ENCODE data around the gene VPS37C.
"Not testable (repeated sequence)": the region's sequence is repeated elsewhere in the genome, so short reads cannot be mapped to it uniquely, and the experiment has no call there.

Gene VPS37C

DNA sequence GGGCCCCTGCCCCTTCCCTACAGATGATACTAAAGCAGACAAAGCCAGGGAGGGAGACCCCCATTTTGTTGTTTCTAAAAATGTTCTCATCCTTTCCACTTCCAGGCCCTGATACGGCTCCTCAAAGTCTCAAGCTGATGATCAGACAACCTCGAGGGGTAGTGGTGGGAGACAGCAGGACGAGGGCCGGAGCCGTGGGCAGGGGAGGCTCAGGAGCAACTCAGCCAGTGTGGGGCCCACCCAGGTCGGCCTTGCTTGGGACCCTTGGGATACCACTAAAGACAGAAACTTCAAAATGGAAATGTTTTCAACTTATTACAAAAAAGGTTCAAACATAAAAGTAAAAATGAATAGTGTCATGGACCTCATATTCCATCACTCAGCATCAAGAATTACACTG lies 15.2 kb upstream of the VPS37C start:
- no peak overlapping the region for H3K4me3 ChIP-seq (ENCODE audit: low read depth, low read length)

DNA sequence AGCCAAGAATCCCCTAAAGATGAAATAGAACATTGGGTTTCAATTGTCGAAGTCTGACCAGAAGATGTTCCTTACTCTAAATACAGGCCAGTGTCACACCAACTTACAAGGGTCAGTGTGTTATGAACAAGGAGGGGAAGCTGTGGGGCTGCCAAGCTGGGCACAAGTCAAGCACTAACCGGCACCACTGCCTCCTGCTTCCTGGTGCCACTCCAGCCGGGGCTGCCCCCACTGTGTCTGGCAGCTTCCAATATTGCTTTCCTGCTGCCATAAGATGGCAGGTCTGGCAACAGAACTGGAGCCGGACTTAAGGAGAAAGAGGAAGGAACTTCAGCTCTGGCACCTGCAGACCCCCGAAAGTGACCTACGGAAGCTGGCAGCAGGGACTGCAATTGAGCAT lies 13.7 kb upstream of the VPS37C start:
- H3K4me3 ChIP-seq (ENCODE audit: low read depth, low read length) = no peak overlapping the region

- H3K4me3 ChIP-seq (ENCODE audit: low read depth, low read length) = no peak overlapping the region
These were observed 13.0 kb upstream of the VPS37C start for GRCh38 chr11:61174273-61174672.

DNA sequence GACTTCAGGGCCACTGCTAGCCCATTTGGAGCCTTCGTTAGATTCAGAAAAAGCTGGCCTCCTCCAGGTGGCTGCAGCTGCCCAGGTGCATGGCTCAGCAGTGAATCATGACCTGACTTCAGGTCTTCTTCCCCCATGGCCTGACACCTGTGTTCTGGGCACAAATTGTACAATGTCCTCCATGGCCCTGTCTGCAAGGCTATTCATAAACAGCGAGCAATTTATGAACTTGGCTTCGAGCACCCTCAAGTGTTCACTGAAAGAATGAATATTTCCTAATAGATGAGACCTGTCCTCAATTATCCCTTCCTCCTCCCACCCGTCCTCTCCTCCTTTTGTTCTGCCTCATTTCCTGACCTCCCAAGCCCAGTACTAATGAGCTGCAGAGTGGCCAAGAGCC lies 12.2 kb upstream of the VPS37C start:
- no peak overlapping the region for H3K4me3 ChIP-seq (ENCODE audit: low read depth, low read length)

DNA sequence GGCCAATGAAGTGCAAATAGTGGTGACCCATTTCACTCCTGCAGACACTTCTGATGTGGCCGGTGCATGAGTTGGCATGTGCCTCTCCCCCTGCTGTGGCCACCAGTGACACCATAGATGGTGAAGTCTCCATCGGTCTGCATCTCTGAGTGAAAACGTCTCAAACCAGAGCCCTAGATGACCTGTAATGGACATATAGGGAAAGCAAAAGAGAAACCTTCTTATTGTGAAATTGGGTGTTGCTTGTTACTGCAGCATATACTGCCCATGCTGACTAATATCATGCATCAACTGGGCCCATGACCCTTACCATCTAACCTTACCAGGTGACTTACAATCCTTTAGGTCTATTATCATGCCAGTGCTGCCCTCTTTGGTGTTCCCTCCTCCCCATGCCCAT lies 11.7 kb upstream of the VPS37C start:
- no peak overlapping the region for H3K4me3 ChIP-seq (ENCODE audit: low read depth, low read length)

GRCh38 chr11:61172356-61172755 lies 11.1 kb upstream of the VPS37C start:
- no peak overlapping the region for H3K4me3 ChIP-seq (ENCODE audit: low read depth, low read length)

GRCh38 chr11:61171907-61172306 lies 10.7 kb upstream of the VPS37C start:
- no peak overlapping the region for H3K4me3 ChIP-seq (ENCODE audit: low read depth, low read length)

- no peak overlapping the region for H3K4me3 ChIP-seq (ENCODE audit: low read depth, low read length)
These were observed 9.3 kb upstream of the VPS37C start for GRCh38 chr11:61170566-61170965.

- no peak overlapping the region for H3K4me3 ChIP-seq (ENCODE audit: low read depth, low read length)
These were observed 7.6 kb upstream of the VPS37C start for GRCh38 chr11:61168800-61169199.

DNA sequence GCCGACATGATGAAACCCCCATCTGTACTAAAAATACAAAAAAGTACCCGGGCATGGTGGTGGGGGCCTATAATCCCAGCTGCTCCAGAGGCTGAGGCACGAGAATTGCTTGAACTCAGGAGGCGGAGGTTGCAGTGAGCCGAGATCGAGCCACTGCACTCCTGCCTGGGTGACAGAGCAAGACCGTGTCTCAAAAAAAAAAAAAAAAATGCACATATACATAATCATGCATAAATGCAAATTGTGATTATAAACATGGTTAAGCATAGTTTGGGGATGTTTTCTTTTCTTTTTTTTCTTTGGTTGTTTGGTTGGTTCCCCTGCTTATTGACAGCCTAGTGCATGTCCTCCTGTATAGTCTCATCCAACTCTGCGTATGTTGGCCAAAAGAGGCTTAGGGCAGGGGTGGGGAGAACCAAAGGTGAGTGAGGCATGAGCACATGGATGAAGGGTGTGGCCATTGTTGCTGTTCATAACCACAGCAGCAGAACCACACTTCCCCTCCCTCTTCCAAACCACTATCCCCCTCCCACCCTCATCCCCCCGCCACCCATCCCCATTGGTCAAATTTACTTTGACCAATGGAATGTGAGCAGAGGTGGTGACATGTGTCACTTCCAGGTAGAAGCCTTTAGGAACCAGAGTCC lies 6.9 kb upstream of the VPS37C start:
- no peak overlapping the region for H3K4me3 ChIP-seq (ENCODE audit: low read depth, low read length)

- not testable (repeated sequence) for H3K4me3 ChIP-seq (ENCODE audit: low read depth, low read length)
These were observed 5.1 kb upstream of the VPS37C start for GRCh38 chr11:61166331-61166730.

GRCh38 chr11:61165785-61166184 lies 4.6 kb upstream of the VPS37C start:
- H3K4me3 ChIP-seq (ENCODE audit: low read depth, low read length) = not testable (repeated sequence)

GRCh38 chr11:61164606-61165424 lies 3.6 kb upstream of the VPS37C start:
- H3K4me3 ChIP-seq (ENCODE audit: low read depth, low read length) = no peak overlapping the region

DNA sequence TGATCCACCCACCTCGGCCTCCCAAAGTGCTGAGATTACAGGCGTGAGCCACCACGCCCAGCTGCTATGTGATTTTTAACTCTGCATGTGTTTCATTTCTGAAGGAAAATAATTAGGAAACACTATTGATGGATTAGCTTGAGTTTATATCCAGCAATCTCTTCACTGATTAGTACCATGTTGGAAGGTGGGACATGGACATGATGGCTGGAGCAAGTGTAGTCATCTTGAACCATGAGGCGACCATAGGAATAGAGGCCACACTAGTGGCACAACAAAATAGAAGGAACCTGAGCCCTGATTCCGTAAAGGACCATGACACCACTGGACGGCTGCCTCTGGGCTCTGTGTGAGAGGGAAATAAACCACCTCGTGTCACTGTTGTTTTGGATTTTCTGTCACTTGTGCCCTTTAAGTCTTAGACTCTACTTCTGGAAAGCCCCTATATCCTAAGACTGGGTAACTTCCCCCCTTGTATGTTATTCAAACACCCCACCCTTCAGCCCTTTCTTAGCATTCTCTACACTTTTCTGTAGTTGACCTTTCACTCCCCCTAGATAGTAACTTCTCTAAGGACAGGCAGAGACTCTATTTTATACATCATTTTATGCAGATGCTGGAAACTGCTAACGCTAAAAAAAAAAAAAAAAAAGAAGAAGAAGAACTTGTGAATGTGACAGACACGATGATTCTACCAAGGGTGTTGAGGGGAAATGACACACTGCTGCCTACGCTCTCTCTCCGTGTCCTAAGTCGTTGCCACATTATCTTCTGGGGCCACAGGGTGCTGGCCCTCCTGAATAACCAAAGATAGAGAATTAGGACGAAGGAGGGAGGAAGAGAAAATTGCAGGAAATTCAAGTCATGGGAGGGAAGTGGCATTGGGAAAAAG lies 2.7 kb upstream of the VPS37C start:
- H3K4me3 ChIP-seq (ENCODE audit: low read depth, low read length) = no peak overlapping the region

DNA sequence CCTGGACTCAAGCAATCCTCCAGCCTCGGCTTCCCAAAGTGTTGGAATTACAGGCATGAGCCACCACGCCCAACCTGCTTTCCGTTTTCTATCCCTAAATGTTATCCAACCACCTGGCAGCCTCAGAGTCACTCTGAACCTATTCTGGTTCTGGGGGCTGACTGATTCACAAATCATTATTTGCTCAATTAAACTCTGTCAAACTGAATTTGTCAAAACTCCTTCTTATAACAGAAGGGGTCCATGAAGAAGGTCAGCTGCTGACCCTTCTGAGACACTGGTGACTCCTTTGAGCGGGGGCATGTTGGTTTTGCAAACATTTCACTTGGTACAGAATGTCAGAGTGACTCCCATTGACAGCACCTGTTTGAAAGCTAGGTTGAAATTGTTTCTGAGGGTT lies 1.8 kb upstream of the VPS37C start:
- H3K4me3 ChIP-seq (ENCODE audit: low read depth, low read length) = no peak overlapping the region

DNA sequence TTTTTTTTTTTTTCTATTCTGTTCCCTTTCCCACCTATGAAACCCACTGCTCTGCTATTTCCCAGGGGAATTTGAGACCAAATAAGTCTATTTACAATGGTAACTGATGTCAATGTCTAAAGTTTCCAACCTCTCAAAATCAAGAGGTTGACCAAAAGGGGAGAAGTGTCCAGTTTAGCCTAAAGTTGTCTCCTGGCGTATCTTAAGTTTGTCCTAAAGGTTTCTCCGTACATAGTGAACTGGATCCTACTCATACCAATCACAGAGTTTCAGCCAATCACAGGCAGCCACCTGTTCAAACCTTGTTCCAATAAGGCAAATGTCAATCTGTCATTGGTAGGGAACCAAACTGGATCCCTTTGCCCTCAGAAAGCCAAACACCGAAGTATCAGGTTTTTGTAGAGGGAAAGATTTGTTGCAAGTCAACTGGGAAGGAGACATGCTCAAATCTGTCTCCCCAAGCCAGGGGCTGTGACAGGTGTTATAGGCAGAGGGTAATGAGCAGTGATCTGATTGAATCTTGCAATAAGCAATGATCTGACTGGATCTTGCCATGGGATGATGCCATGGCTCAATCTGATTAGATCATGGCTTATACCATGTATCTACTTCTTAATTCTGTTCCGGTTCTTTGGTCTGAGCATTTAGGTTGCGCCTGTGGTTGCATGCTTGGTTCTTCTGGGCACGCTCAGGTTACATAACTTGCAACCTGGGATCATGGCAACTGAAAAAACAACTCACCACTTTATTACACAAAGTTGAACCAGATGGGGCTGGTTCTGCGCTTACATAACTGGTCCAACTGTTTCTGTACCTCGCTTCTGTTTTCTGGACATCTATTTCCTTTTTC lies 1.1 kb upstream of the VPS37C start:
- H3K4me3 ChIP-seq (ENCODE audit: low read depth, low read length) = peak overlapping the region; percentile 66

GRCh38 chr11:61160487-61161189 lies 588 bp downstream of the VPS37C start:
- H3K4me3 ChIP-seq (ENCODE audit: low read depth, low read length) = peak overlapping the region; percentile 66

DNA sequence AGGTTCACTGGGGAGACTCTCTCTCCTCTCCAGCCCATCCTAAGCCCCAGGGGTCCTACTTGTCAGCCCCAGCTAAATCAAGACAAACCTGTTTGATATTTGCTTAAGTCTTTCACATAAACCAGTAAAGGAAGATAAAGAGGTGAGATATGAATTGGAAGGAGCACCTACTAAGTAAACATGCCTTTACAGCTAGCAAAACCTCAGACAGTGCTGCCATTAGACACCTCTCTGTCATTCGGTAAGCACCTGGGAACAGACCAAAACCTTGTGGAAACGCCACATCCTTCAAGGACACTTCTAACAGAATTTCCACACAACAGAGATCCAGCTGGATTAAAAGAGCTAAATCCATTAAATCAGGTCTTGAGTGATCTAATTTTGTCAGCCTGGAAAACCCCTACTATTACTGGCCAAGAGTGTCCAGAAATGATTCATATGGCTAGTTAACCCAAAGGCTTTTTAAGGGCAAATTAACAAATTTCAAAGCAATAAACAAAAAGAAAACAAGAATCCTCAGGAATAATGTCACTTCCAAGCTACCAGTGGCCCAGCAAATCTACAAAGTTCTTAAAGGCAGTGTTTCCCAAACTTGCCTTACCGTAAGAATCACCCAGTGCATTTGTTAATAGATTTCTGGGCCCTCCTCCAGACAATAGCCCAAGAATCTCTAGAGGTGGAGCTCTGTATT lies 2.4 kb downstream of the VPS37C start:
- H3K4me3 ChIP-seq (ENCODE audit: low read depth, low read length) = no peak overlapping the region

DNA sequence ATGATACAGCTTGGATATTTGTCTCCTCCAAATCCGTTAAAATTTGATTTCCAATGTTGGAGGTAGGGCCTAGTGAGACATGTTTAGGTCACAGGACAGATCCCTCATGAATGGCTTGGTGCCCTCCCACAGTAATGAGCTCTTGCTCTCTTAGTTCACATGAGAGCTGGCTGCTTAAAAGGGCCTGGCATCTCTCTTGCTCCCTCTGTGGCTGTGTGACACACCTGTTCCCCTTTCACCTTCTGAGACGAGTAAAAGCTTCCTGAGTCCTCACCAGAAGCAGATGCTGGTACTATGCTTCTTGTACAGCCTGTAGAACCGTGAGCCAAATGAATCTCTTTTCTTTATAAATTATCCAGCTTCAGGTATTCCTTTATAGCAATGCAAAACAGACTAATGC lies 3.5 kb downstream of the VPS37C start:
- H3K4me3 ChIP-seq (ENCODE audit: low read depth, low read length) = no peak overlapping the region

All from iPS-11a (cell line).